Fibroblast of pulmonary artery (primary cell): ENCODE measurements around the gene CBFA2T3.

ENCODE experiments used
- DNase-seq: peaks from one replicate; pipeline ENCODE4 v3.0.0-alpha.2; 2010; ENCODE audit warnings: low read depth
- H3K4me3 ChIP-seq: replicated peaks from 2 replicates; pipeline ENCODE4 v1.5.1; 2011; ENCODE audit warnings: low read depth, mild to moderate bottlenecking, control low read depth, low read length, moderate library complexity
- CTCF ChIP-seq: IDR thresholded peaks from 2 replicates; pipeline ENCODE4 v1.5.1; 2011; ENCODE audit warnings: mild to moderate bottlenecking, control low read depth, low read length, inconsistent platforms; ENCODE audit errors: missing control alignments

Gene CBFA2T3

GRCh38 chr16:88923926-88924833 is 52.8 kb downstream of the CBFA2T3 start:
- H3K4me3 ChIP-seq: no peak overlapping the region
- TF ChIP-seq CTCF: no peak
- DNase-seq: no peak

- no peak for TF ChIP-seq CTCF
- DNase-seq: no peak
Observed at GRCh38 chr16:88923450-88923849, 53.6 kb downstream of the CBFA2T3 start.

DNA sequence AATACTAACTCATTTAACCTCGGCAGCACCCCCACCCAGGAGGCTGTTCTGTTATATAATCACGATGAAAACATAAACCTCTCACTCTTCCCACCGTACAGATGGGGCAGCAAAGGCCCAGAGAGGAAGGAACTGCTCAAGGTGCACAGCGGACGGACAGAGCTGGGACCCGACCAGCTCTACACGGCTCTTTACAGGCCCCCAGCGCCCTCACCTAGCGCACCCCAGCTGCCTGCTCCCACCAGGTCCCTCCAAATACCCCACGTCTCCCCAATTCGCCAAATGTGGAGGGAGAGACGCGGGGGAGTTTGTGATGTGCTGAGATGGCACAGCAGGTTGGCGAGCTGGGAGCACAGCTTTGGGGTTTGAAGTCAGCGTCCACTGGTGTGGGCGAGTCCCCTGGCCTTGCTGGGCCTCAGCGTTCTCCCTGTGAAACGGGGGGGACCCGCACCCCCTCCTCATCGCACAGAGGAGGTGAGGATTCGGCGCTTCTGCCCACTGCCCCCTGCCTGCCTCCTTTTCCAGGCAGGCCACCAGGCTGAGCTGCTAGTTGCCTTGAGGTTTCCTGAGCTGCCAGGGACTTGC is 54.1 kb downstream of the CBFA2T3 start:
- no peak for DNase-seq
- no peak overlapping the region for H3K4me3 ChIP-seq

More at GRCh38 chr16:88923450-88923849, 53.6 kb downstream of the CBFA2T3 start:
- no peak overlapping the region for H3K4me3 ChIP-seq

GRCh38 chr16:88922114-88922825 is 54.7 kb downstream of the CBFA2T3 start:
- peak; percentile 66 for DNase-seq
- H3K4me3 ChIP-seq: no peak overlapping the region
- no peak for TF ChIP-seq CTCF

More for the DNA sequence above, 54.1 kb downstream of the CBFA2T3 start:
- no peak for TF ChIP-seq CTCF

- no peak overlapping the region for H3K4me3 ChIP-seq
- no peak for TF ChIP-seq CTCF
- DNase-seq: no peak
Observed at GRCh38 chr16:88921591-88921990, 55.4 kb downstream of the CBFA2T3 start.

DNA sequence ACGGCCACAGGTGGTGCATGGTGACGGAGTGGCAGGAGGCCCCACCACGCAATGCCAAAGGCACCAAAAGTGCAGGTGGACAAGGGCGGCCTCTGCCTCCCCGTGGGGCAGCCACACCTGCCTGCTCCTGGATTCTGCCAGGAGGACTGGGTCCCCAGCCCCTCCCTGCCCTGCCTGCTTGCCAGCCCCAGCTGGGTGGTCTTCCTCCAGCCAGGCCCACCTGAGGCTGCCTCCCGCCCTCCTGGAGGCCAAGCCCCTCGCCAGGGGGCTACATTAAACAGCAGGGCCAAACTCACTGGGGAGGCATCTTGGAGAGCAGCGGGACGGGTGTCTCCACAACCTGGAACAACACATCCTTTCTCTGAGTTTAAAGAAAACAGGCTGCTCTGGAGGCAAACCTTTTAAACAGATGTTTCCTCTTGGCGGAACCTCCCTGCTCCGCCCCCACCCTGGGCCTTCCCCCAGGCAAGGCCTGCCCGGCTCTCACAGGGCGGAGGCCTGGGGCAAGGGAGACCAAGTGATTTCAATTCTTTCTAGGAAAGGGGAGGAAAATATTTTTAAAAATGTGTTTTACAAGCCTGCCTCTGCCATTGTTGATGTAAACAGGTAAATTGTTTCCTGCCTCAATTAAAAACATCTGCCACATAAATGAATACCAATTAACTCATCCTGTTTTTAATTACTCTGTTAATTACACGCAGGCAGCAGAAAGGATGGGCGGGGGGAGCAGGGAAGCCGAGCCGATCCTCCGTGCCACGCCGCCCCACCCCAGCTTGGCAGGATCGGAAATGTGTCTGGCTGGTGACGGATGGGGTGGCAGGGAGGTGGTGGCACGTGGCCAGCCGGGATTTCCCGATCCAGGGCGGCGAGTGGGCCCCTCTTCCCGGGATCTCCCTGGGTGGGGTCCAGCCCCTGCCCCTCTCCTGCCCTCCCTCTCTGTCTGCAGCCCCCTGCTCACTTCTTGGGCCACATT is 56.1 kb downstream of the CBFA2T3 start:
- TF ChIP-seq CTCF: no peak
- peak; percentile 71 for DNase-seq
- no peak overlapping the region for H3K4me3 ChIP-seq
